Right lobe of liver (tissue), 6 donors: ENCODE results near the gene ABLIM3. TPM values are rescaled to one million over a fixed set of nuclear protein-coding genes. Genes with fewer than 3 reads are reported as not detected.

Experiments used
- ATAC-seq, 4 donors: fragments of 200-7000 bp; cut with Tn5 transposase; one replicate each; pipeline ENCODE4 v1.9.1; 2020; ENCODE audit warnings: mild to moderate bottlenecking in 4 of 4, moderate library complexity in 4 of 4
- DNase-seq, 3 donors: peaks; one replicate each; pipeline ENCODE4 v3.0.0-alpha.2; 2020
- H3K27ac ChIP-seq, 3 donors: fragments of 200-600 bp; one replicate each; pipeline ENCODE4 v1.8.0; 2022
- H3K27me3 ChIP-seq, 2 donors: fragments of 200-600 bp; one replicate each; pipeline ENCODE4 v1.8.0; 2022
- H3K36me3 ChIP-seq, 4 donors: fragments of 200-600 bp; sonication (generic) in 1 of 4; one replicate each; pipeline versions ENCODE4 v1.5.1 to v1.8.0; 2017 to 2022; ENCODE audit warnings: control low read depth in 1 of 4
- H3K4me1 ChIP-seq, 4 donors: fragments of 200-600 bp; sonication (generic) in 1 of 4; one replicate each; pipeline versions ENCODE4 v1.5.1 to v1.8.0; 2017 to 2022; ENCODE audit warnings: control low read depth in 1 of 4
- H3K4me3 ChIP-seq, 3 donors: fragments of 200-600 bp; one replicate each; pipeline ENCODE4 v1.8.0; 2022
- H3K9me3 ChIP-seq, 4 donors: fragments of 200-600 bp; sonication (generic) in 1 of 4; one replicate each; pipeline versions ENCODE4 v1.5.1 to v1.8.0; 2017 to 2022; ENCODE audit warnings: control low read depth in 1 of 4
- CTCF ChIP-seq, 4 donors: fragments of 200-600 bp in 3 of 4; fragments of 450-650 bp in 1 of 4; IDR thresholded peaks; one replicate each; pipeline versions ENCODE4 v1.5.1 to v1.8.0; 2016 to 2022; ENCODE audit warnings: antibody characterized with exemption in 4 of 4, mild to moderate bottlenecking in 2 of 4
- POLR2A ChIP-seq: fragments of 450-650 bp; IDR thresholded peaks from one replicate; pipeline ENCODE4 v1.6.1; 2017; ENCODE audit warnings: antibody characterized with exemption, mild to moderate bottlenecking
- WGBS: methylation state at CpG from one replicate; pipeline ENCODE4 v1.1.6; 2018; ENCODE audit warnings: low coverage, low lambda C conversion rate; ENCODE audit not compliant: insufficient coverage; ENCODE audit errors: missing lambda C conversion rate; 5-methylcytosine and 5-hydroxymethylcytosine counted together
- intact Hi-C, 2 donors: fragments of 100-400 bp; cut with DNase I; formaldehyde crosslinking; loops; one replicate each; pipeline versions ENCODE4 v1.11.2 to v1.14.1; 2022
- total RNA-seq, 6 experiments: library from RNA; depleted of rRNA in 2 of 6; stranded (reverse); fragments of >200 nt in 2 of 6; fragmentation: NEBNext Ultra II Directional in 3 of 6; extraction: Animal tissue kit (Norgen Biotek cat#: 25700) in 3 of 6; gene quantifications; one replicate each; pipeline versions ENCODE4 v1.1.0 to v1.2.4, GENCODE V29; 2016 to 2023
- donor health status: DM: no; HTN: yes; CAD: no.
- donor health status: DM: no; HTN: no; CAD: no.
- donor health status: DM: no; HTN: no; CAD: no.
- donor health status: DM: no; HTN: yes; CAD: no.
- donor health status: DM: no; HTN: yes; CAD: no.

The ABLIM3 gene
- total RNA-seq, 6 experiments from 2014 or later = 85.8 to 180 (median 125) TPM

GRCh38 chr5:149151717-149152116 lies 10.4 kb downstream of the ABLIM3 start:
- Histone ChIP-seq H3K4me1 (peaks cover 0 to 98% (median 40%) of the 10 kb centered on the region in 4 donors), H3K27me3 (no peaks in the 10 kb centered on the region), H3K9me3 (no peaks in the 10 kb centered on the region), H3K27ac (peak overlapping the region; percentile 82 to 90 (median 83)), H3K4me3 (peak overlapping the region in 2 of 3 donors; percentile 8 to 9), H3K36me3 (no peaks in the 10 kb centered on the region)
- intact Hi-C loops = no loop called here
- DNase-seq (peak in 2 of 3 donors; percentile 60 to 68), ATAC-seq (peak; percentile 54 to 67 (median 64))
- WGBS = 20% methylated on average over 3 of the region's 3 CpGs
- TF ChIP-seq CTCF (IDR thresholded peaks at IDR 0.05) (peak; percentile 46 to 73 (median 60)), POLR2A (peak; percentile 68)

- Histone ChIP-seq H3K4me3 (no peak overlapping the region), H3K27ac (peak overlapping the region; percentile 82 to 90 (median 83))
Observed at GRCh38 chr5:149152317-149152746, 11.0 kb downstream of the ABLIM3 start.

DNA sequence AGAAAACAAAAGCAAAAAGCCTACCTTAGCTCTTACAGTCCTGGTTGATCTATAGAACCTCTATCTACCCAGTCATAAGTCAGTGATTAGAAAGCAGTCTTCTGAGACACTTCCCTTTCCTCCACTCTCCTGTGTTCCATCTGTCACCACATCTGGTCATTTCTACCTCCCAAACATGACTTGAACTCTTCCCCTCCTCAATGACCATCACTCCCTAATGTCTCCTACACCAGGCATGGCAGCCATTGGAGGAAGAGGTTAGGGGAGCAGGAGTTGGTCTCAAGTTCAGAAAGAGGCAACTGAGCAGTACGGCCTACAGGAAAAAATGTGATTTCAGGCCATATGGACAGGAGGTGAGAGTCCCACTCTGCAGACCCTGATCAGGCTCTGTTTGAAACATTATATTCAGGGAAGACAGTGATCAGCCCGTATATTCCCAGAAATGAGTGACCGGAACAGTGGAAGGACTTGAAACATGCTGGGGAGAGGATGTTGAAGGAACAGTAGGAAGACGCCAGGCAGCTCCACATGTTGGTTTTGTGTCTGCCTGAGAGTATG lies 12.0 kb downstream of the ABLIM3 start:
- ATAC-seq (no peak), DNase-seq (no peak)
- 65% methylated on average over 4 of the region's 4 CpGs for WGBS
- peaks cover 0 to 94% (median 44%) of the 10 kb centered on the region in 4 donors for H3K4me1 ChIP-seq
- no peak overlapping the region for H3K4me3 ChIP-seq
- no peaks in the 10 kb centered on the region for H3K36me3 ChIP-seq
- intact Hi-C loops = no loop called here
- H3K9me3 ChIP-seq = no peaks in the 10 kb centered on the region
- peak overlapping the region; percentile 82 to 90 (median 83) for H3K27ac ChIP-seq
- TF ChIP-seq CTCF (IDR thresholded peaks at IDR 0.05) = no peak
- no peak for TF ChIP-seq POLR2A
- H3K27me3 ChIP-seq = no peaks in the 10 kb centered on the region

More at GRCh38 chr5:149152317-149152746, 11.0 kb downstream of the ABLIM3 start:
- no peaks in the 10 kb centered on the region for H3K9me3 ChIP-seq
- TF ChIP-seq CTCF (IDR thresholded peaks at IDR 0.05) (no peak), POLR2A (peak; percentile 61)
- no peaks in the 10 kb centered on the region for H3K36me3 ChIP-seq
- intact Hi-C loops = no loop called here
- WGBS = 15% methylated on average over 2 of the region's 2 CpGs
- DNase-seq (peak in 1 of 3 donors; percentile 77), ATAC-seq (peak; percentile 57 to 82 (median 68))
- H3K4me1 ChIP-seq = peaks cover 0 to 98% (median 43%) of the 10 kb centered on the region in 4 donors
- no peaks in the 10 kb centered on the region for H3K27me3 ChIP-seq

- 19% methylated on average over 8 of the region's 8 CpGs for WGBS
- ATAC-seq (peak; percentile 50 to 68 (median 57)), DNase-seq (peak; percentile 80 to 89 (median 89))
- Histone ChIP-seq H3K27me3 (no peaks in the 10 kb centered on the region), H3K36me3 (no peaks in the 10 kb centered on the region), H3K4me1 (peaks cover 0 to 92% (median 41%) of the 10 kb centered on the region in 4 donors), H3K27ac (peak overlapping the region; percentile 82 to 90 (median 83)), H3K4me3 (no peak overlapping the region), H3K9me3 (no peaks in the 10 kb centered on the region)
- intact Hi-C loops = no loop called here
- TF ChIP-seq POLR2A = peak; percentile 81
- peak in 1 of 4 donors; percentile 5 for TF ChIP-seq CTCF (IDR thresholded peaks at IDR 0.05)
Observed at GRCh38 chr5:149153751-149154610, 12.7 kb downstream of the ABLIM3 start.
